ENCODE data around the gene ADGRL3.

ADGRL3 gene

DNA sequence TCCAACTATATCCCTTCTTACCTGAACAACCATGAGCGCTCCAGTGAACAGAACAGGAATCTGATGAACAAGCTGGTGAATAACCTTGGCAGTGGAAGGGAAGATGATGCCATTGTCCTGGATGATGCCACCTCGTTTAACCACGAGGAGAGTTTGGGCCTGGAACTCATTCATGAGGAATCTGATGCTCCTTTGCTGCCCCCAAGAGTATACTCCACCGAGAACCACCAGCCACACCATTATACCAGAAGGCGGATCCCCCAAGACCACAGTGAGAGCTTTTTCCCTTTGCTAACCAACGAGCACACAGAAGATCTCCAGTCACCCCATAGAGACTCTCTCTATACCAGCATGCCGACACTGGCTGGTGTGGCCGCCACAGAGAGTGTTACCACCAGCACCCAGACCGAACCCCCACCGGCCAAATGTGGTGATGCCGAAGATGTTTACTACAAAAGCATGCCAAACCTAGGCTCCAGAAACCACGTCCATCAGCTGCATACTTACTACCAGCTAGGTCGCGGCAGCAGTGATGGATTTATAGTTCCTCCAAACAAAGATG is 870.2 kb downstream of the ADGRL3 start:
- no peaks in the 10 kb centered on the region for H3K4me1 ChIP-seq (ENCODE audit: insufficient read depth, low read length)
- no peak overlapping the region for H3K27ac ChIP-seq (ENCODE audit: low read length)
- H3K4me2 ChIP-seq (ENCODE audit: insufficient read depth, low read length) = no peak overlapping the region
- no peaks in the 10 kb centered on the region for H3K36me3 ChIP-seq (ENCODE audit: insufficient read depth, low read length)
- H4K20me1 ChIP-seq (ENCODE audit: insufficient read depth, low read length) = no peaks in the 10 kb centered on the region
- no peaks in the 10 kb centered on the region for H3K27me3 ChIP-seq (ENCODE audit: insufficient read depth, low read length, poor library complexity)
- no peaks in the 10 kb centered on the region for H3K79me2 ChIP-seq (ENCODE audit: insufficient read depth, low read length)
- H2AFZ ChIP-seq (ENCODE audit: low read depth, low read length) = no peak overlapping the region
- no peak for DNase-seq
- TF ChIP-seq, protein P1, sequence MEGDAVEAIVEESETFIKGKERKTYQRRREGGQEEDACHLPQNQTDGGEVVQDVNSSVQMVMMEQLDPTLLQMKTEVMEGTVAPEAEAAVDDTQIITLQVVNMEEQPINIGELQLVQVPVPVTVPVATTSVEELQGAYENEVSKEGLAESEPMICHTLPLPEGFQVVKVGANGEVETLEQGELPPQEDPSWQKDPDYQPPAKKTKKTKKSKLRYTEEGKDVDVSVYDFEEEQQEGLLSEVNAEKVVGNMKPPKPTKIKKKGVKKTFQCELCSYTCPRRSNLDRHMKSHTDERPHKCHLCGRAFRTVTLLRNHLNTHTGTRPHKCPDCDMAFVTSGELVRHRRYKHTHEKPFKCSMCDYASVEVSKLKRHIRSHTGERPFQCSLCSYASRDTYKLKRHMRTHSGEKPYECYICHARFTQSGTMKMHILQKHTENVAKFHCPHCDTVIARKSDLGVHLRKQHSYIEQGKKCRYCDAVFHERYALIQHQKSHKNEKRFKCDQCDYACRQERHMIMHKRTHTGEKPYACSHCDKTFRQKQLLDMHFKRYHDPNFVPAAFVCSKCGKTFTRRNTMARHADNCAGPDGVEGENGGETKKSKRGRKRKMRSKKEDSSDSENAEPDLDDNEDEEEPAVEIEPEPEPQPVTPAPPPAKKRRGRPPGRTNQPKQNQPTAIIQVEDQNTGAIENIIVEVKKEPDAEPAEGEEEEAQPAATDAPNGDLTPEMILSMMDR (IDR thresholded peaks at IDR 0.05; ENCODE audit: borderline replicate concordance, extremely low read depth, low read length, poor library complexity, severe bottlenecking) = no peak
- TF ChIP-seq EZH2 (IDR thresholded peaks at IDR 0.05; ENCODE audit: borderline replicate concordance, low read depth, low read length, severe bottlenecking) = no peak
- no peak overlapping the region for H3K9ac ChIP-seq (ENCODE audit: low read depth, low read length)
- no peak overlapping the region for H3K4me3 ChIP-seq (ENCODE audit: low read depth in 1 of 2, low read length in 2 of 2)
- no peaks in the 10 kb centered on the region for H3K9me3 ChIP-seq (ENCODE audit: insufficient read depth, low read length, severe bottlenecking)
- no peak for ATAC-seq (ENCODE audit: insufficient read depth, low read depth)

DNA sequence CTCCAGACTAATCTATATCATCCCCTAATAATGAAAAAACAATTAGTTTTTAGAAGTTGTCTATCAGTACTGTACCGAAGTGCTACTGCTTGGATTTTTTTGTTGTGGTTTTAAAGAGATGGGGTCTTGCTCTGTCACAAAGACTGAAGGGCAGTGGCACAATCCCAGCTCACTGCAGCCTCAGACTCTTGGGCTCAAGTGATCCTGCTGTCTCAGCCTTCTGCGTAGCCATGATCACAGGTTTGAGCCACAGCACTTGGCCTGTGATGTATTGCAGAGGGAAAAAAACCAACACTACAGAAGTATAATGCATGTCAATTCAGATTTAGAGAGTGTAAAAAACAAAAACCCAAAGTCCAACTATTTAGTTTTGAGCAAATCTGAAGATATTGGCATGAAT is 875.0 kb downstream of the ADGRL3 start:
- H3K4me3 ChIP-seq (ENCODE audit: low read depth in 1 of 2, low read length in 2 of 2) = no peak overlapping the region
- no peak overlapping the region for H3K27ac ChIP-seq (ENCODE audit: low read length)
- H3K4me2 ChIP-seq (ENCODE audit: insufficient read depth, low read length) = no peak overlapping the region
- TF ChIP-seq EZH2 (IDR thresholded peaks at IDR 0.05; ENCODE audit: borderline replicate concordance, low read depth, low read length, severe bottlenecking) = no peak
- TF ChIP-seq, protein P1 (IDR thresholded peaks at IDR 0.05; ENCODE audit: borderline replicate concordance, extremely low read depth, low read length, poor library complexity, severe bottlenecking) = no peak
- DNase-seq (no peak), ATAC-seq (ENCODE audit: insufficient read depth, low read depth) (no peak)
- H4K20me1 ChIP-seq (ENCODE audit: insufficient read depth, low read length) = no peaks in the 10 kb centered on the region
- H3K9me3 ChIP-seq (ENCODE audit: insufficient read depth, low read length, severe bottlenecking) = no peaks in the 10 kb centered on the region
- H3K27me3 ChIP-seq (ENCODE audit: insufficient read depth, low read length, poor library complexity) = no peaks in the 10 kb centered on the region
- H3K4me1 ChIP-seq (ENCODE audit: insufficient read depth, low read length) = no peaks in the 10 kb centered on the region
- H3K9ac ChIP-seq (ENCODE audit: low read depth, low read length) = no peak overlapping the region
- H2AFZ ChIP-seq (ENCODE audit: low read depth, low read length) = no peak overlapping the region
- no peaks in the 10 kb centered on the region for H3K36me3 ChIP-seq (ENCODE audit: insufficient read depth, low read length)
- no peaks in the 10 kb centered on the region for H3K79me2 ChIP-seq (ENCODE audit: insufficient read depth, low read length)

GRCh38 chr4:62075521-62075920 is 875.4 kb downstream of the ADGRL3 start:
- no peaks in the 10 kb centered on the region for H3K9me3 ChIP-seq (ENCODE audit: insufficient read depth, low read length, severe bottlenecking)
- TF ChIP-seq, protein P1 (IDR thresholded peaks at IDR 0.05; ENCODE audit: borderline replicate concordance, extremely low read depth, low read length, poor library complexity, severe bottlenecking) = no peak
- TF ChIP-seq EZH2 (IDR thresholded peaks at IDR 0.05; ENCODE audit: borderline replicate concordance, low read depth, low read length, severe bottlenecking) = no peak
- H4K20me1 ChIP-seq (ENCODE audit: insufficient read depth, low read length) = no peaks in the 10 kb centered on the region
- no peaks in the 10 kb centered on the region for H3K79me2 ChIP-seq (ENCODE audit: insufficient read depth, low read length)
- H3K4me1 ChIP-seq (ENCODE audit: insufficient read depth, low read length) = no peaks in the 10 kb centered on the region
- H3K4me2 ChIP-seq (ENCODE audit: insufficient read depth, low read length) = no peak overlapping the region
- no peaks in the 10 kb centered on the region for H3K27me3 ChIP-seq (ENCODE audit: insufficient read depth, low read length, poor library complexity)
- no peak for DNase-seq
- no peak for ATAC-seq (ENCODE audit: insufficient read depth, low read depth)
- H3K4me3 ChIP-seq (ENCODE audit: low read depth in 1 of 2, low read length in 2 of 2) = no peak overlapping the region
- no peak overlapping the region for H3K27ac ChIP-seq (ENCODE audit: low read length)
- no peak overlapping the region for H3K9ac ChIP-seq (ENCODE audit: low read depth, low read length)
- no peak overlapping the region for H2AFZ ChIP-seq (ENCODE audit: low read depth, low read length)
- no peaks in the 10 kb centered on the region for H3K36me3 ChIP-seq (ENCODE audit: insufficient read depth, low read length)

- Histone ChIP-seq H4K20me1 (ENCODE audit: insufficient read depth, low read length) (no peaks in the 10 kb centered on the region), H3K4me2 (ENCODE audit: insufficient read depth, low read length) (no peak overlapping the region), H3K4me1 (ENCODE audit: insufficient read depth, low read length) (no peaks in the 10 kb centered on the region), H3K9me3 (ENCODE audit: insufficient read depth, low read length, severe bottlenecking) (no peaks in the 10 kb centered on the region), H3K36me3 (ENCODE audit: insufficient read depth, low read length) (no peaks in the 10 kb centered on the region), H3K4me3 (ENCODE audit: low read depth in 1 of 2, low read length in 2 of 2) (no peak overlapping the region), H3K27me3 (ENCODE audit: insufficient read depth, low read length, poor library complexity) (no peaks in the 10 kb centered on the region), H3K27ac (ENCODE audit: low read length) (no peak overlapping the region), H3K79me2 (ENCODE audit: insufficient read depth, low read length) (no peaks in the 10 kb centered on the region), H2AFZ (ENCODE audit: low read depth, low read length) (no peak overlapping the region), H3K9ac (ENCODE audit: low read depth, low read length) (no peak overlapping the region)
- TF ChIP-seq EZH2 (IDR thresholded peaks at IDR 0.05; ENCODE audit: borderline replicate concordance, low read depth, low read length, severe bottlenecking) = no peak
- TF ChIP-seq, protein P1 (IDR thresholded peaks at IDR 0.05; ENCODE audit: borderline replicate concordance, extremely low read depth, low read length, poor library complexity, severe bottlenecking) = no peak
- ATAC-seq (ENCODE audit: insufficient read depth, low read depth) = no peak
- DNase-seq = no peak
Measured at GRCh38 chr4:62077406-62077805, 877.3 kb downstream of the ADGRL3 start.
